RPMI8226 (cell line): ENCODE results near the gene CATSPERE.

Experiments used
- DNase-seq: peaks from one replicate; pipeline ENCODE4 v3.0.0-alpha.2; 2015

Gene CATSPERE

GRCh38 chr1:244461245-244462071, at the start of gene CATSPERE:
TSS of gene CATSPERE (plus strand) at chr1:244461273. CDS start at chr1:244461430, 157 bp downstream.
- peak; percentile 70 for DNase-seq

- DNase-seq: no peak
These were observed 48.9 kb upstream of the CATSPERE start for GRCh38 chr1:244412176-244412575.

GRCh38 chr1:244413736-244414135, 47.3 kb upstream of the CATSPERE start:
- no peak for DNase-seq

GRCh38 chr1:244414543-244414942, 46.5 kb upstream of the CATSPERE start:
- no peak for DNase-seq

- DNase-seq: no peak
These were observed 42.0 kb upstream of the CATSPERE start for GRCh38 chr1:244419024-244419423.

GRCh38 chr1:244422174-244422573, 38.9 kb upstream of the CATSPERE start:
- no peak for DNase-seq

- DNase-seq: no peak
These were observed 36.3 kb upstream of the CATSPERE start for GRCh38 chr1:244424649-244425334.

- DNase-seq: no peak
These were observed 33.4 kb upstream of the CATSPERE start for GRCh38 chr1:244427647-244428046.

GRCh38 chr1:244429818-244430217, 31.3 kb upstream of the CATSPERE start:
- no peak for DNase-seq

GRCh38 chr1:244431166-244431565, 29.9 kb upstream of the CATSPERE start:
- DNase-seq: no peak

- DNase-seq: no peak
These were observed 25.4 kb upstream of the CATSPERE start for GRCh38 chr1:244435562-244436205.

- DNase-seq: no peak
These were observed 24.6 kb upstream of the CATSPERE start for GRCh38 chr1:244436336-244437085.

GRCh38 chr1:244437086-244437468, 24.0 kb upstream of the CATSPERE start:
- DNase-seq: no peak

- DNase-seq: no peak
These were observed 21.6 kb upstream of the CATSPERE start for GRCh38 chr1:244439391-244440032.

GRCh38 chr1:244442850-244443249, 18.2 kb upstream of the CATSPERE start:
- DNase-seq: no peak

- DNase-seq: no peak
These were observed 16.2 kb upstream of the CATSPERE start for GRCh38 chr1:244444854-244445253.

- DNase-seq: no peak
These were observed 15.5 kb upstream of the CATSPERE start for GRCh38 chr1:244445320-244446181.

- DNase-seq: no peak
These were observed 14.0 kb upstream of the CATSPERE start for GRCh38 chr1:244447024-244447423.

- DNase-seq: no peak
These were observed 13.5 kb upstream of the CATSPERE start for GRCh38 chr1:244447552-244447951.

- DNase-seq: no peak
These were observed 12.6 kb upstream of the CATSPERE start for GRCh38 chr1:244448279-244449036.
